GM18499 (cell line): ENCODE measurements around the gene TMEM154.
A peak's percentile ranks its signal among the peaks of the same experiment; 100 is the strongest.

Experiments
- ATAC-seq: cut with Tn5 transposase; IDR thresholded peaks from one replicate; pipeline ENCODE4 v1.9.1; 2021; ENCODE audit warnings: moderate number of reproducible peaks; ENCODE audit not compliant: insufficient read depth, unreplicated experiment

The TMEM154 gene

GRCh38 chr4:152605031-152605430 is 74.8 kb downstream of the TMEM154 start:
- ATAC-seq, result no peak

GRCh38 chr4:152601156-152601555 is 78.6 kb downstream of the TMEM154 start:
- no peak for ATAC-seq

DNA sequence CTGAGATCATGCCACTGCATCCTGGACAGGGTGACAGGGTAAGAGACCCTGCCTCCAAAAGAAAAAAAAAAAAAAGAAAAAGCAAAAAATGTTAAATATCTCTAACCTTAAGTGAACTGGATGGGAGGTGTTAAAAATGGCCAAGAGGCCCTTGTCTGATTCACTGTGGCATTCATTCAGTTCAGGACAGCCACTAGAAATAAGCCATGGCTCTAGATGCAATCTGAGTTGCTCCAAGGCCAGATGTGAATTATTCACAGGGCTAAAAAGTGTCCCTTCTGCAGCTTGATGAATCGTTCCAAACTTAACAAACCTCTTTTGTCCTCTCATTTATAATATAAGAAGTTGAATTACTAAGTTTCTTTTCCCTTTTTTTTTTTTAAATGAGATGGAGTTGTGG is 80.2 kb downstream of the TMEM154 start:
- ATAC-seq, result no peak

GRCh38 chr4:152599095-152599494 is 80.7 kb downstream of the TMEM154 start:
- ATAC-seq, result no peak

DNA sequence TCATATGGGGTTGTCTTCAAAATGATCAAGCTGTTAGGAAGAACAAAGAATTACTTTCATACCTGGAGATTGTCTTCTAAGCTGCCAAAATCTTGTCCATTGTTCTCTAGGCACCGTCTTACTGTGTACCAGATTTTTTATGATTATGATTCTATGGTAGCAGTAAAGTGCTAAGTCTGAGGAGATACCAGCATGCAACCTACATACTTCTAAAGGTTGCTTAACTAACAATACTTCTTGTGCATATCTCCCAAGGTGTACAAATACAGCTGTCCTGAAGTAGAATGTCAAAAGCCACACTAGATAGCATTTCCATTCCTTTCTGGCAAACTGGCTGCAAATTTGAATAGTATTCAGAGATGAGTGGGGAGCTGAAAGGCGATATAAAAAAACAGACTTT is 81.3 kb downstream of the TMEM154 start:
- ATAC-seq, result no peak

DNA sequence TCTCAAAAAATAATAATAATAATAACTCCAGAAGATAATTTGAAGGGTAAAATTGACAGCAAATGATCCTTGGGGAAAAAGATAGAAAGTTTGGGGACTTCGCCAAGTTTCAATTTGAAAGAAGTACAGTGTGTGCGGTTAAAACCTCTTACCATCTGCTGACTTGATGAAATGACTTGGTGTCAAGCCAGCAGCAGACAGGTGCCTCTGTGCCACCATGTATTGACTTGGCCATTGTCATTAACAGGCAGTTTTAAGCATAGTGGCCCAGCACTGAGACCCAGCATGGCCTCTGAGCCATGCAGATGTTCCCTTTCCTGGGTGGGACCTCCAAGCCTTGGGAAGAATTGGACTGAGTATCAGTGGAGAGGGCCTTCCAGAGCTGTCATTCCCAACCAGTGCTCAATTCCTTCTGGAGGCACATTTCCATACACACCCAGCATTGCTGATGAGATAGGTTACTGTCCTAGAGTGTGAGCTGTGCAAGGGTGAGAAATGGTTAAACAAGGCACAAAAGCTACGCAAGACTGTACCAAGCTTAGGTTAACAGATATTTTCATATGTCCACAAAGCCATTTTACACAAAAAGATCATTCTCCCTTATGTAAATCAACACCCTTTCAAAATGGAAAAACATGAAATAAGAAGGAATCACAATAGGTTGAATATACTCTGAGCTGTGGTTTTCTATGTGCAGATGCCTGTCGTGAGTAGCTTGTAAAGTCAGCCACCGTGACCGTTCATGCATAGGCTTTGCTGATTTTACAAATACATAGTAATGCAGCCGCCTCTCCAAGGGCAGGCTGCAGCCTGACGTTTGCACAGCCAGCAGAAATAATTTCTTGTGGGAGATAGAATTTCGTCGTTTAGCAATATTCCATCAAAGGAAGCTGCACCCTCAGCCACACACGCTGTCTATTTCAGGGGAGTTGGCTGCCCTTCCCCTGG is 84.5 kb downstream of the TMEM154 start:
- ATAC-seq, result no peak

DNA sequence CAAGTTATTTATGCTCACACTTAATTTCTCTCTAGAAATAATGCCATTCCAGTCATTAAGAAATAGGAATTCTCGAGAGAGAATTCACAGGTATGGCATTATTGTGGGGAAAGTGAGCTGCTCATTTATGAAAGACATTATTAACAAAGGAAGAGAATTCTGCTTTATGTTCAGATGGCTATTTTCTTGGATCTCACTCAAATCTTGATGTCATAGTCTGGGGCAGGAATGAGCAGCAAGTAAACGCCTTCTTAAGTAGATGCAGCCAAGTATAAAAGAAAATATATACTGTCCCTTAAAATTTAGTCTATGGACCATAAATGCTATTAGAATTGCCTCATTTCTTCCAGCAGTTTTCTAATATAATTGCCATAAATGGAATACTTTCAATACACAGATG is 85.7 kb downstream of the TMEM154 start:
- no peak for ATAC-seq

DNA sequence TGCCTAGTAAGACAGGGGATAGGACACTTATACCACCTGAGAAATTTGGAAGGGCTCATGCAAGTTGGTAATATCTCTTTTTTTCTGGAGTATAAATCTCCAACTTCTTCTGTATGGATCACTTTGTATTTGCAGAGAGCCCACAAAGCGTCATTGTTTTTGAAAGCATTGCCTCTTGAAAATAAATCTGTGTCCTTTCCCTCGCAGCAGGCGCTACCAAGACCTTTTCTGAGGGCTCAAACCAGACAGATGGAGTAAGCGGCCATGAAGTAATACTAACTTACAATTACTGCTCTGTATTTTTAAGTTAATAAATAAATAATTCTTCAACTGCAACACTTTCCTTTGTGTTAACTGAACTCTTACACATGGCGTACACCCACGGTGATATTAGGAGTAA is 87.9 kb downstream of the TMEM154 start:
- ATAC-seq, result no peak

- no peak for ATAC-seq
These were observed 88.4 kb downstream of the TMEM154 start for GRCh38 chr4:152591396-152591795.

DNA sequence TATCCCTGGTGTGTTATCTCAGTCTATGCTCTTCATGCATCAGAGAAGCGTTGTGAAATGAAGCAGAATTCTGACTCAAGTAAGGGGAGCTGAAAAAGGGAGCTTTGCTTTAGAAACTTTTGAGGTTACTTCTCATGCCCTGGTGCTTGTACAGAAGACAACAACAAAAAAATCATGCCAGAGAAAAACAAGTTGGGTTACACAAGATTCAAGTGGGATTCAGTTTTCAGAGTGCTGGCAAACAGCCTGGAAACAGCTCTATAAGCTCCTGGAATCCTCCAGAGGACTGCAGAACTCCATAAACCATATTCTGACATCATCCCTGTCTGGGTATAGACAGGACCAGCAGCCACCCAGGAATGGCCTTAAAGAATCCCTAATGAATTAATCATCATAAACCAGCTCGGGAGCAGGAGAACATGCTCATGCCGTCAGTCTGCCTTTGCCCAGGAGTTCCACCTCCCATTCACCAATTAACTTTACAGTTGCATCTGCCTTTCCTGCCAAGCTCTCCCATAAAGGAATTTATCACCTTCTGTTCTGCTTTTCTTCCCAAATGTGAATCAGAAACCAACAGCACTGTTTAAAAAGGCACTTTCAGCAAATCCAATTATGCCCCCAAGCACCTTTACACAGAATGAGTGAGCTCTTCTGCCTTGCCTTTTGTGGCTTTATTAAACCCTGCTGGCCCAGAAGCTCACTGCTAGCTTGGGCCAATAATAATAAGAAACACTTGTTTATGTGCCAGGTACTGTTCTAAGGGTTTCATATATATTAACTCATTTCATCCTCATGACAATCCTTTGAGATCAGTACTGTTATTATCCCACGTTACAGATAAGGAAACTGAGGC is 89.4 kb downstream of the TMEM154 start:
- no peak for ATAC-seq

DNA sequence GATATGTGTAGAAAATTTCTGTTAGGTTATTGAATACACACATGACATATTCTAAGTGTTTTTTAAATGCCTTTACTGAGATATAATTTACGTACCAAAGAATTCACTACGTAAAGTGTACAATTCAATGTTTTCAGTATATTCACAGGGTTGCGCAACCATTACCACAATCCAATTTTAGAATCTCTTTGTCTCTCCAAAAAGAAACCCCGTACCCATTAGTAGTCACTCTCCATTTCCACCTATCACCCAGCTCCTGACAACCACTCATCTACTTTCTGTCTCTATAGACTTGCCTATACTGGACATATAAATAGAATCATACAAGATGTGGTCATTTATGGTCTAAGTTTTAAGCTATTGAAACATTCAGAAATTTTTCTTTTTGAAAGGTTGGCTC is 90.9 kb downstream of the TMEM154 start:
- ATAC-seq, result no peak

- ATAC-seq, result no peak
These were observed 92.7 kb downstream of the TMEM154 start for GRCh38 chr4:152587127-152587526.

- no peak for ATAC-seq
These were observed 93.1 kb downstream of the TMEM154 start for GRCh38 chr4:152586668-152587067.

DNA sequence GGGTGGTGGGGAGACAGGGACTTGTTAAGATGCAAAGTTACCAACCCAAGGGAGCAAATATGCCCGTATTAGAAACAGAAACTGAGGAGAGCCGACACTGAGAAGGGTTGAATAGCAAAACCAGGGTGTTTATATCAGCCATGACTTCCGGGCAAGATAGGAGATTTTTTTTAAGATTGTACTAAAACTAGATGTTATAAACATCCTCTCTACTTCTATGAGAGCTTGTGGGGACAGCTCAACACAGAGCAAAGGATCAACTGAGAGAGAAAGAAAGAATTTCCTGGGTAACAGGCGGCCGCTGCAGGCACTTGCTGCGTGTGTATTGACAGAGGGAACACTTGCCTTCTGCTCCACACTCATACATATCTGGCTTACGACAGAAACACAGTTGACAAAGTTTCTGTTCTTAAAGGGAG is 94.8 kb downstream of the TMEM154 start:
- no peak for ATAC-seq

- ATAC-seq, result no peak
These were observed 98.1 kb downstream of the TMEM154 start for GRCh38 chr4:152581536-152582160.

DNA sequence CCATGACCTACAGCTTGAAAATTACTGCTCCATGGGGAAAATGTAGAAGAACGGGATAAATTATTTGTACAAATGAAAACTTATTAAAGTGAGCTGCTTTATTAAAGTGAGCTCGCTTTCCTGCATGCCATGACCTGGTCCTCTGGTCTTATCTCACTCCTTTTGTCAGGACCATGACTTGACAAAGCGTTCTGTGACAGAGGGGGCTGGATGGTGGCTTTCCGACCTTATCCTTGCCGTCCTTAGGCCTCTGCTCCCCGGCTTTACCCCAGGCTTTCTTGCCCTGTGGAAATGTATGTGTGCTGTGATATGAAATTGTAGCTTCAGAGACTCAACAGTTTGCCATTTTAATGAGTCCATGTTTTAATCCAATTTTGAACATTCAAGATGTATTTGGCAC is 99.9 kb downstream of the TMEM154 start:
- ATAC-seq, result no peak

DNA sequence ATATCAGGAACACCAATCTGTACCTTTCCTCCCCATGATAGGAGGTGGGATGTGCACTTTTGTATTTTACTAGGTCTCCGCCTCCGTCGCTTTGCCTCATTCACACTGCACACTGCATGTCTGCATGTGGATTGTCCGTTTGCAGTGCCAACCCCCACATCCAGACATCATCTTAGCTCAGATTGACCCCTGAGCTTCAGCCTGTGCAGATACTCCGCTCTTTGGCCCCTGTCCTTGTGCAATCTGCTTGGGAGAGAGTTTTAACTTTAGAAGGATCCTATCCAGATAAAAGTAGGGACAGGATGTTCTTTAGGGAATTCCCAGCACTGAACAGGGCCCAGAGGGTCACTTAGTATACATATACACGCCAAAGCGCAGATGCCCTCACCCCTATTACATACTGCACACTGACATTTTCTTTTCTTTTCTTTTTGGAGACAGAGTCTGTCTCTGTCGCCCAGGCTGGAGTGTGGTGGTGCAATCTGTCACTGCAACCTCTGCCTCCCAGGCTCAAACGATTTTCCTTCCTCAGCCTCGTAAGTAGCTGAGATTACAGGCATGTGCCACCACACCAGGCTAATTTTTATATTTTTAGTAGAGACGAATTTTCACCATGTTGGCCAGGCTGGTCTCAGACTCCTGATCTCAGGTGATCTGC is 100.6 kb downstream of the TMEM154 start:
- no peak for ATAC-seq

GRCh38 chr4:152578670-152579069 is 101.1 kb downstream of the TMEM154 start:
- ATAC-seq, result no peak

- ATAC-seq, result peak; percentile 77
These were observed 101.9 kb downstream of the TMEM154 start for GRCh38 chr4:152577708-152578396.

DNA sequence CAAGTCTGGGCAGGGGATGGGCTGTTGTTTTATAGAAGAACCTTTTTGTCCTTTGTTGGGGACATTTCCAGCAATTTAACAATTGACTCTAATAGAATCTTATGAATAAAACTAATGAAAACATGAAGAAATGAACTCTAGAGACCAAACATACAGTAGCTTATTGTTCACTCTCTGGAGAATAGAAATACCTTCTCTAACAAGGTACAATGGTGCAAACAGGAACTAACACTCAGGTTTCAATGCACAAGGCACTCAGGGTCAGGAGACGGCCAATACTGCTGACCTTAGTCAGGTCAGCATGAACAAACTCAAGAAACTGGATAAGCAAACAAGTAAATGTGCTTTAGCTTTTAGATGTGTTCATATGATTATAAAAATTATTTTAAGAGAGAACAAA is 104.3 kb downstream of the TMEM154 start:
- no peak for ATAC-seq
